Progenitor cell of endocrine pancreas (in vitro differentiated cells): ENCODE results near the gene PTK7. TPM values are rescaled to one million over a fixed set of nuclear protein-coding genes. Genes with fewer than 3 reads are reported as not detected.
"Not testable (repeated sequence)": the region's sequence is repeated elsewhere in the genome, so short reads cannot be mapped to it uniquely, and the experiment has no call there.

Experiments
- DNase-seq: peaks from one replicate; pipeline ENCODE4 v3.0.0; 2021; ENCODE audit warnings: low spot score; ENCODE audit not compliant: unreplicated experiment
- H3K27ac Mint-ChIP-seq: 2 replicates; pipeline ENCODE4 v1.8.0; 2021; ENCODE audit warnings: mild to moderate bottlenecking, moderate library complexity, mixed read lengths
- H3K27me3 Mint-ChIP-seq: 2 replicates; pipeline ENCODE4 v1.8.0; 2021; ENCODE audit warnings: mixed read lengths
- H3K36me3 Mint-ChIP-seq: 2 replicates; pipeline ENCODE4 v1.8.0; 2022; ENCODE audit warnings: mixed read lengths; ENCODE audit not compliant: insufficient read depth
- H3K4me1 Mint-ChIP-seq: 2 replicates; pipeline ENCODE4 v1.8.0; 2021; ENCODE audit warnings: low read depth, mixed read lengths
- H3K4me3 Mint-ChIP-seq: 2 replicates; pipeline ENCODE4 v1.8.0; 2021; ENCODE audit warnings: low read depth, mild to moderate bottlenecking, moderate library complexity, mixed read lengths
- H3K9me3 Mint-ChIP-seq: 2 replicates; pipeline ENCODE4 v1.8.0; 2021; ENCODE audit warnings: low read depth, mixed read lengths
- CTCF ChIP-seq: fragments of 200-600 bp; sonication (generic); IDR thresholded peaks from one replicate; pipeline ENCODE4 v1.5.0; 2021; ENCODE audit warnings: antibody characterized with exemption, mild to moderate bottlenecking; ENCODE audit not compliant: unreplicated experiment
- total RNA-seq: library from RNA; stranded (reverse); gene quantifications from 2 replicates; pipeline ENCODE4 v1.2.1, GENCODE V29; 2021

Gene PTK7
- total RNA-seq, 1 donor from 2014 or later, result 141 TPM

GRCh38 chr6:43076464-43077332 is 584 bp downstream of the PTK7 start:
- Mint-ChIP-seq H3K27ac (peak overlapping the region; percentile 92), H3K4me1 (peaks cover 15% of the 10 kb centered on the region), H3K9me3 (no peaks in the 10 kb centered on the region), H3K4me3 (peak overlapping the region; percentile 88), H3K27me3 (no peaks in the 10 kb centered on the region), H3K36me3 (peaks cover 2% of the 10 kb centered on the region)
- DNase-seq, result peak; percentile 51
- no peak for TF ChIP-seq CTCF

GRCh38 chr6:43077333-43077809 is 1.3 kb downstream of the PTK7 start:
- Mint-ChIP-seq H3K36me3 (no peaks in the 10 kb centered on the region), H3K27ac (peak overlapping the region; percentile 92), H3K27me3 (no peaks in the 10 kb centered on the region), H3K9me3 (no peaks in the 10 kb centered on the region), H3K4me3 (peak overlapping the region; percentile 88), H3K4me1 (peaks cover 15% of the 10 kb centered on the region)
- no peak for DNase-seq
- TF ChIP-seq CTCF, result no peak

- Mint-ChIP-seq H3K36me3 (no peaks in the 10 kb centered on the region), H3K4me1 (peaks cover 15% of the 10 kb centered on the region), H3K27ac (peak overlapping the region; percentile 21), H3K9me3 (no peaks in the 10 kb centered on the region), H3K4me3 (peak overlapping the region; percentile 88), H3K27me3 (no peaks in the 10 kb centered on the region)
- no peak for TF ChIP-seq CTCF
- no peak for DNase-seq
These were observed 1.9 kb downstream of the PTK7 start for GRCh38 chr6:43077981-43078511.

GRCh38 chr6:43078691-43079090 is 2.6 kb downstream of the PTK7 start:
- Mint-ChIP-seq H3K4me1 (peaks cover 15% of the 10 kb centered on the region), H3K27me3 (no peaks in the 10 kb centered on the region), H3K4me3 (peak overlapping the region; percentile 88), H3K27ac (no peak overlapping the region), H3K36me3 (no peaks in the 10 kb centered on the region), H3K9me3 (no peaks in the 10 kb centered on the region)
- DNase-seq, result no peak
- TF ChIP-seq CTCF, result no peak

GRCh38 chr6:43081043-43081442 is 4.9 kb downstream of the PTK7 start:
- Mint-ChIP-seq H3K4me1 (peaks cover 15% of the 10 kb centered on the region), H3K27me3 (no peaks in the 10 kb centered on the region), H3K27ac (peak overlapping the region; percentile 53), H3K9me3 (no peaks in the 10 kb centered on the region), H3K4me3 (no peak overlapping the region), H3K36me3 (no peaks in the 10 kb centered on the region)
- no peak for TF ChIP-seq CTCF
- DNase-seq, result no peak

- not testable (repeated sequence) for H3K9me3 Mint-ChIP-seq, H3K27me3 Mint-ChIP-seq, DNase-seq, H3K27ac Mint-ChIP-seq, H3K4me3 Mint-ChIP-seq, H3K36me3 Mint-ChIP-seq
- H3K4me1 Mint-ChIP-seq, result peaks cover 15% of the 10 kb centered on the region
These were observed 5.8 kb downstream of the PTK7 start for GRCh38 chr6:43081922-43082321.
